Measurements from ENCODE around the gene KRT73. TPM values are rescaled to one million over a fixed set of nuclear protein-coding genes. Genes with fewer than 3 reads are reported as not detected.

Gene KRT73
- total RNA-seq, 1 donor from 2014 or later, result not detected

DNA sequence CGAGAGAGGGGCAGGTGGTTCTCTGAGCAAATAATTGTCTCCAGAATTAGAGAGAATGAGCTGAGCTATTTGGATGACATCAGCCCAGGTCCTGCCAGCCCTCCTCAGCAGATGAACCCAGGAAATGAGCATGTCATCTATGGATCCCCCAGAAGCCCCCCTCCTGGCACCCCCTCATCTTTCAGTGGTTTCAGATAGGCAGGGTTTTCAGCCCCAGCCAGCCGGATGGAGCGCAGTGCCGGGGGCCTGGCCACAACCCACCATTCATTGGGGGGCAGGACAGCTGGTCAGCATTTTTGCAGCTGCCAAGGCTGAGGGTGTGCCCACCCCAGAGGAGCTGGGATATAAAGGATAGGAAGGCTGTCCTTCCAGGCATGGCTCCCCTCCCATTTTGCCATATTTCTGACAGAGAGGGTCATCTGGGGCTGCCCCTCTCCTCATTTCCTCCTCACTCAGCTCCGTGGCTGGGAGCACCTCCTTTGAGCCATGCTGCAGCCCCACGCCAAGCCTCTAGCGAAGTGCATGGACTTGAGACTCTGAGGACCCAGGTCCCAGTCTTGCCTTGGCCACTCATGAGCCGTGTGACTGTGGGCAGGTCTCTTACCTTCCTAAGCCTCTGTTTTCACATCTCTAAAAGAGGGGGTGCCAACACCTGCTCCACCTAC lies 59.4 kb downstream of the KRT73 start:
- no peak for DNase-seq (ENCODE audit: extremely low spot score, unreplicated experiment)
- Mint-ChIP-seq H3K9me3 (no peaks in the 10 kb centered on the region), H3K4me3 (no peak overlapping the region), H3K27me3 (peaks cover 55% of the 10 kb centered on the region), H3K27ac (no peak overlapping the region), H3K36me3 (no peaks in the 10 kb centered on the region), H3K4me1 (ENCODE audit: unreplicated experiment) (no peaks in the 10 kb centered on the region)
- TF ChIP-seq CTCF (conservative IDR thresholded peaks at IDR 0.05), result no peak

Other genes starting within 250 kb of the KRT73 start
- not detected in 2 replicates for gene KRT84, start 232.9 kb downstream of the KRT73 start, total RNA-seq (ENCODE audit: low replicate concordance)
- not detected in 2 replicates for gene KRT82, start 212.2 kb downstream of the KRT73 start, total RNA-seq (ENCODE audit: low replicate concordance)
- not detected in 2 replicates for gene KRT75, start 184.2 kb downstream of the KRT73 start, total RNA-seq (ENCODE audit: low replicate concordance)
- gene KRT6B, start 166.4 kb downstream of the KRT73 start, total RNA-seq (ENCODE audit: low replicate concordance), result 0.14 TPM in 1 of 2 replicates, not detected in the other
- gene KRT6C, start 144.8 kb downstream of the KRT73 start, total RNA-seq (ENCODE audit: low replicate concordance), result 0.19 and 0.31 TPM in 2 replicates
- gene KRT6A, start 125.3 kb downstream of the KRT73 start, total RNA-seq (ENCODE audit: low replicate concordance), result 9.9 and 41.6 TPM in 2 replicates
- gene KRT5, start 98.2 kb downstream of the KRT73 start, total RNA-seq (ENCODE audit: low replicate concordance), result 13.0 and 25.0 TPM in 2 replicates
- gene KRT71, start 65.4 kb downstream of the KRT73 start, total RNA-seq (ENCODE audit: low replicate concordance), result 0.50 TPM in 1 of 2 replicates, not detected in the other
- 0.10 TPM in 1 of 2 replicates, not detected in the other for gene KRT74, start 44.7 kb downstream of the KRT73 start, total RNA-seq (ENCODE audit: low replicate concordance)
- 0.48 and 2.9 TPM in 2 replicates for gene KRT72, start 17.1 kb downstream of the KRT73 start, total RNA-seq (ENCODE audit: low replicate concordance)
- not detected in 2 replicates for gene KRT2, start 33.7 kb upstream of the KRT73 start, total RNA-seq (ENCODE audit: low replicate concordance)
- gene KRT1, start 61.8 kb upstream of the KRT73 start, total RNA-seq (ENCODE audit: low replicate concordance), result 269 and 837 TPM in 2 replicates
- gene KRT77, start 85.0 kb upstream of the KRT73 start, total RNA-seq (ENCODE audit: low replicate concordance), result 0.27 and 2.3 TPM in 2 replicates
- gene KRT76, start 158.8 kb upstream of the KRT73 start, total RNA-seq (ENCODE audit: low replicate concordance), result not detected in 2 replicates
- 0.68 and 2.3 TPM in 2 replicates for gene KRT3, start 177.6 kb upstream of the KRT73 start, total RNA-seq (ENCODE audit: low replicate concordance)
- gene KRT4, start 195.6 kb upstream of the KRT73 start, total RNA-seq (ENCODE audit: low replicate concordance), result 1,276 and 3,134 TPM in 2 replicates
- not detected in 2 replicates for gene KRT79, start 215.8 kb upstream of the KRT73 start, total RNA-seq (ENCODE audit: low replicate concordance)
- 14.7 and 29.1 TPM in 2 replicates for gene KRT78, start 230.4 kb upstream of the KRT73 start, total RNA-seq (ENCODE audit: low replicate concordance)

Data from type B pancreatic cell (in vitro differentiated cells).